HL-60 (cell line): ENCODE data around the gene BLOC1S3.

ENCODE experiments used
- DNase-seq, 2 experiments: peaks; one replicate each; pipeline ENCODE4 v3.0.0-alpha.2; 2010 to 2020; ENCODE audit warnings: low read depth in 1 of 2, low spot score in 1 of 2
- H3K27ac ChIP-seq: fragments of 250-450 bp; sonication (Bioruptor Pico); replicated peaks from 2 replicates; pipeline ENCODE4 v1.5.1; 2020; ENCODE audit warnings: mild to moderate bottlenecking, moderate library complexity
- H3K27me3 ChIP-seq: fragments of 250-450 bp; sonication (Bioruptor Pico); 2 replicates; pipeline ENCODE4 v1.5.1; 2021; ENCODE audit warnings: mild to moderate bottlenecking, moderate library complexity; ENCODE audit not compliant: insufficient read depth, poor library complexity, severe bottlenecking
- H3K4me3 ChIP-seq: replicated peaks from 2 replicates; pipeline ENCODE4 v1.5.1; 2011; ENCODE audit warnings: mild to moderate bottlenecking, control low read depth, low read length; ENCODE audit not compliant: insufficient read depth
- CTCF ChIP-seq: IDR thresholded peaks from one replicate; pipeline ENCODE4 v1.5.1; 2011; ENCODE audit warnings: low read length, control low read depth, inconsistent platforms; ENCODE audit not compliant: insufficient read depth
- GABPA ChIP-seq: IDR thresholded peaks from 2 replicates; pipeline ENCODE4 v1.6.1; 2012; ENCODE audit warnings: low read depth
- POLR2AphosphoS5 ChIP-seq: IDR thresholded peaks from 2 replicates; pipeline ENCODE4 v1.6.1; 2012; ENCODE audit warnings: low read depth
- REST ChIP-seq: IDR thresholded peaks from 2 replicates; pipeline ENCODE4 v1.6.1; 2012; ENCODE audit warnings: low read depth; ENCODE audit not compliant: insufficient replicate concordance
- SPI1 ChIP-seq: IDR thresholded peaks from 2 replicates; pipeline ENCODE4 v1.6.1; 2012; ENCODE audit warnings: low read depth, mild to moderate bottlenecking, borderline replicate concordance

BLOC1S3 gene

GRCh38 chr19:45187421-45188100 lies 9.0 kb downstream of the BLOC1S3 start:
- Histone ChIP-seq H3K27ac (no peak overlapping the region), H3K4me3 (no peak overlapping the region), H3K27me3 (no peaks in the 10 kb centered on the region)
- peak; percentile 39 for TF ChIP-seq CTCF
- no peak for TF ChIP-seq POLR2AphosphoS5
- peak in 1 of 2 experiments; percentile 32 for DNase-seq

GRCh38 chr19:45189971-45190370 lies 11.4 kb downstream of the BLOC1S3 start:
- no peak for DNase-seq
- no peaks in the 10 kb centered on the region for H3K27me3 ChIP-seq
- no peak overlapping the region for H3K4me3 ChIP-seq
- no peak overlapping the region for H3K27ac ChIP-seq
- TF ChIP-seq SPI1 (no peak), POLR2AphosphoS5 (no peak), CTCF (no peak), GABPA (no peak), REST (no peak)

- Histone ChIP-seq H3K4me3 (no peak overlapping the region), H3K27ac (no peak overlapping the region), H3K27me3 (no peaks in the 10 kb centered on the region)
- no peak for TF ChIP-seq GABPA
- TF ChIP-seq SPI1 = no peak
- no peak for TF ChIP-seq POLR2AphosphoS5
- no peak for TF ChIP-seq REST
- TF ChIP-seq CTCF = no peak
- DNase-seq = no peak
Measured at GRCh38 chr19:45191375-45191774, 12.8 kb downstream of the BLOC1S3 start.

- DNase-seq = no peak
- no peak overlapping the region for H3K27ac ChIP-seq
Measured at GRCh38 chr19:45195764-45196163, 17.2 kb downstream of the BLOC1S3 start.

More at GRCh38 chr19:45195764-45196163, 17.2 kb downstream of the BLOC1S3 start:
- no peaks in the 10 kb centered on the region for H3K27me3 ChIP-seq
- TF ChIP-seq POLR2AphosphoS5 (no peak), SPI1 (no peak), GABPA (no peak), CTCF (no peak), REST (no peak)
- H3K4me3 ChIP-seq = no peak overlapping the region
